Thyroid gland (tissue), 4 donors: Measurements from ENCODE around the gene MRAS. TPM values are rescaled to one million over a fixed set of nuclear protein-coding genes. Genes with fewer than 3 reads are reported as not detected.

Experiments
- DNase-seq, 2 donors: peaks; one replicate each; pipeline ENCODE4 v3.0.0-alpha.2; 2019
- H3K27ac ChIP-seq, 3 donors: fragments of 200-600 bp; sonication (generic); 1 replicate in 2 of 3; 2 replicates in 1 of 3; pipeline ENCODE4 v1.5.1; 2016 to 2019; ENCODE audit warnings: mild to moderate bottlenecking in 1 of 3, moderate library complexity in 1 of 3
- H3K27me3 ChIP-seq: fragments of 200-600 bp; sonication (generic); one replicate; pipeline ENCODE4 v1.5.1; 2019
- H3K36me3 ChIP-seq, 2 donors: fragments of 200-600 bp; sonication (generic); one replicate each; pipeline ENCODE4 v1.5.1; 2016 to 2019
- H3K4me1 ChIP-seq, 2 donors: fragments of 200-600 bp; sonication (generic); one replicate each; pipeline ENCODE4 v1.5.1; 2017 to 2019
- H3K4me3 ChIP-seq, 3 donors: fragments of 200-600 bp; sonication (generic); replicated peaks in 1 of 3; 1 replicate in 2 of 3; 2 replicates in 1 of 3; pipeline ENCODE4 v1.5.1; 2016; ENCODE audit warnings: mild to moderate bottlenecking in 1 of 3
- H3K9me3 ChIP-seq: fragments of 200-600 bp; sonication (generic); one replicate; pipeline ENCODE4 v1.5.1; 2017
- CTCF ChIP-seq, 6 experiments: fragments of 200-600 bp in 3 of 6; fragments of 450-650 bp in 3 of 6; sonication (generic) in 3 of 6; IDR thresholded peaks; one replicate each; pipeline ENCODE4 v1.5.1; 2016 to 2019; ENCODE audit warnings: antibody characterized with exemption in 6 of 6, mild to moderate bottlenecking in 2 of 6, inconsistent platforms in 1 of 6, moderate library complexity in 1 of 6
- POLR2A ChIP-seq, 2 donors: fragments of 450-650 bp; IDR thresholded peaks; one replicate each; pipeline ENCODE4 v1.6.1; 2017; ENCODE audit warnings: antibody characterized with exemption in 2 of 2, mild to moderate bottlenecking in 2 of 2, moderate library complexity in 1 of 2
- WGBS, 2 donors: methylation state at CpG; one replicate each; pipeline ENCODE4 v1.1.5; 2017; 5-methylcytosine and 5-hydroxymethylcytosine counted together
- intact Hi-C: fragments of 100-400 bp; cut with DNase I; formaldehyde crosslinking; loops from one replicate; pipeline ENCODE4 v1.15.1; 2023
- total RNA-seq, 4 donors: library from RNA; depleted of rRNA; stranded (reverse); fragments of >200 nt; gene quantifications; one replicate each; pipeline ENCODE4 v1.2.3, GENCODE V29; 2016

Gene MRAS
- total RNA-seq, 4 donors from 2014 or later: 55.8 to 92.4 (median 69.6) TPM

GRCh38 chr3:138405001-138405400, 56.6 kb downstream of the MRAS start:
- H3K27me3 ChIP-seq: no peaks in the 10 kb centered on the region
- H3K4me1 ChIP-seq: no peaks in the 10 kb centered on the region
- intact Hi-C loops: loop anchor here (10.0 kb wide), 1 partner anchor 70 kb away; no protein-coding TSS in a partner anchor
- peaks cover 37 to 51% of the 10 kb centered on the region in 2 donors for H3K36me3 ChIP-seq
- WGBS, 2 donors: 89 to 95% methylated on average over 7 of the region's 7 CpGs
- H3K27ac ChIP-seq: no peak overlapping the region
- DNase-seq: no peak
- no peaks in the 10 kb centered on the region for H3K9me3 ChIP-seq
- TF ChIP-seq CTCF (IDR thresholded peaks at IDR 0.05): no peak
- H3K4me3 ChIP-seq: no peak overlapping the region

- no peak for TF ChIP-seq POLR2A (IDR thresholded peaks at IDR 0.05)
- TF ChIP-seq CTCF (IDR thresholded peaks at IDR 0.05): no peak
- Histone ChIP-seq H3K4me3 (no peak overlapping the region), H3K27me3 (no peaks in the 10 kb centered on the region), H3K27ac (no peak overlapping the region), H3K36me3 (peaks cover 37 to 46% of the 10 kb centered on the region in 2 donors), H3K9me3 (no peaks in the 10 kb centered on the region), H3K4me1 (no peaks in the 10 kb centered on the region)
- intact Hi-C loops: loop anchor here (10.0 kb wide), 1 partner anchor 71 kb away; no protein-coding TSS in a partner anchor
- no peak for DNase-seq
- 90 to 93% methylated on average over 5 of the region's 5 CpGs for WGBS, 2 donors
Observed at GRCh38 chr3:138405486-138405885, 57.1 kb downstream of the MRAS start.

GRCh38 chr3:138406606-138407005, 58.2 kb downstream of the MRAS start:
- intact Hi-C loops: loop anchor here (10.0 kb wide), 1 partner anchor 72 kb away; no protein-coding TSS in a partner anchor
- no peak for DNase-seq
- Histone ChIP-seq H3K27ac (no peak overlapping the region), H3K4me1 (no peaks in the 10 kb centered on the region), H3K27me3 (no peaks in the 10 kb centered on the region), H3K36me3 (peaks cover 29 to 36% of the 10 kb centered on the region in 2 donors), H3K4me3 (no peak overlapping the region), H3K9me3 (no peaks in the 10 kb centered on the region)
- TF ChIP-seq POLR2A (IDR thresholded peaks at IDR 0.05) (no peak), CTCF (IDR thresholded peaks at IDR 0.05) (no peak)
- 88 to 89% methylated on average over 2 of the region's 2 CpGs for WGBS, 2 donors

- TF ChIP-seq CTCF (IDR thresholded peaks at IDR 0.05) (no peak), POLR2A (IDR thresholded peaks at IDR 0.05) (no peak)
- Histone ChIP-seq H3K9me3 (no peaks in the 10 kb centered on the region), H3K36me3 (peaks cover 26 to 28% of the 10 kb centered on the region in 2 donors), H3K4me1 (no peaks in the 10 kb centered on the region), H3K4me3 (no peak overlapping the region), H3K27me3 (no peaks in the 10 kb centered on the region), H3K27ac (no peak overlapping the region)
- intact Hi-C loops: loop anchor here (10.0 kb wide), 1 partner anchor 73 kb away; no protein-coding TSS in a partner anchor
- WGBS, 2 donors: 88% methylated on average over 3 of the region's 3 CpGs
- DNase-seq: no peak
Observed at GRCh38 chr3:138407236-138407907, 59.0 kb downstream of the MRAS start.
